Activated T-helper 1 cell treated with anti-CD3 and anti-CD28 coated beads, Interleukin-12 subunit alpha, Interleukin-12 subunit beta, Interleukin-2, Interleukin-4 antibody, amounts not matched to agents 30 ng/mL and 10 ng/mL and 1 ng/mL, durations not matched to agents 14 hours and 24 hours and 36 hours (primary cell): Measurements from ENCODE around the gene AP1B1. TPM values are rescaled to one million over a fixed set of nuclear protein-coding genes. Genes with fewer than 3 reads are reported as not detected.
A peak's percentile ranks its signal among the peaks of the same experiment; 100 is the strongest.

Experiments
- DNase-seq: peaks from one replicate; pipeline ENCODE4 v3.0.0; 2021; ENCODE audit warnings: low spot score
- H3K27ac Mint-ChIP-seq: one replicate; pipeline ENCODE4 v1.8.0; 2021; ENCODE audit warnings: mild to moderate bottlenecking, mixed read lengths
- H3K27me3 Mint-ChIP-seq: one replicate; pipeline ENCODE4 v1.8.0; 2022; ENCODE audit warnings: mild to moderate bottlenecking, moderate library complexity, mixed read lengths; ENCODE audit not compliant: insufficient read depth
- H3K36me3 Mint-ChIP-seq: one replicate; pipeline ENCODE4 v1.8.0; 2021; ENCODE audit warnings: low read depth, mixed read lengths
- H3K4me1 Mint-ChIP-seq: one replicate; pipeline ENCODE4 v1.8.0; 2021; ENCODE audit warnings: low read depth, mixed read lengths
- H3K4me3 Mint-ChIP-seq: one replicate; pipeline ENCODE4 v1.8.0; 2021; ENCODE audit warnings: mild to moderate bottlenecking, moderate library complexity, mixed read lengths
- H3K9me3 Mint-ChIP-seq: one replicate; pipeline ENCODE4 v1.8.0; 2021; ENCODE audit warnings: mixed read lengths
- intact Hi-C: fragments of 100-400 bp; cut with micrococcal nuclease; formaldehyde crosslinking; loops from one replicate; pipeline ENCODE4 v1.15.1; 2024
- total RNA-seq: library from RNA; stranded (reverse); gene quantifications from 2 replicates; pipeline ENCODE4 v1.2.3, GENCODE V29; 2022

The AP1B1 gene
- total RNA-seq, 1 donor from 2014 or later, result 84.0 TPM

DNA sequence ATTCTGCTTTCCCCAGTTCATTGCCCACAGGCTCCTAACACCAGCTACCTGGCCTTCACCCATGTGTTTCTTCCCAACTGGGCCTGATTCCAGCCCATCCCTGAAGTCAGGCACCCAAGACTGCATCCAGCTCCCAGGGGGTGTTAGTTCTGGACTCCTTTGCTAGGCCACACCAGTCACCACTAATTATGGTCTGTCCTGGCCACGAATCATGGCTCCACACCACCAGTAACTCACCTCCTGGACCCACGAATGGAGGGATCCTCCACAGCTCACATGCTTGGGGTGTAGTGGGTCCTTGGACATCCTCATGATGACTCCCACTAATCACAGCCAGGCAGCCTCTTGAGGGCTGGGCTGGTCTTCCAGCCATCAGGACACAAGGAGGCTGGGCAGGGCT, 69.3 kb downstream of the AP1B1 start:
- Mint-ChIP-seq H3K27ac (no peak overlapping the region), H3K9me3 (no peaks in the 10 kb centered on the region), H3K4me1 (peaks cover 7% of the 10 kb centered on the region), H3K36me3 (no peaks in the 10 kb centered on the region), H3K27me3 (peaks cover 22% of the 10 kb centered on the region), H3K4me3 (no peak overlapping the region)
- intact Hi-C loops, result no loop called here
- no peak for DNase-seq

DNA sequence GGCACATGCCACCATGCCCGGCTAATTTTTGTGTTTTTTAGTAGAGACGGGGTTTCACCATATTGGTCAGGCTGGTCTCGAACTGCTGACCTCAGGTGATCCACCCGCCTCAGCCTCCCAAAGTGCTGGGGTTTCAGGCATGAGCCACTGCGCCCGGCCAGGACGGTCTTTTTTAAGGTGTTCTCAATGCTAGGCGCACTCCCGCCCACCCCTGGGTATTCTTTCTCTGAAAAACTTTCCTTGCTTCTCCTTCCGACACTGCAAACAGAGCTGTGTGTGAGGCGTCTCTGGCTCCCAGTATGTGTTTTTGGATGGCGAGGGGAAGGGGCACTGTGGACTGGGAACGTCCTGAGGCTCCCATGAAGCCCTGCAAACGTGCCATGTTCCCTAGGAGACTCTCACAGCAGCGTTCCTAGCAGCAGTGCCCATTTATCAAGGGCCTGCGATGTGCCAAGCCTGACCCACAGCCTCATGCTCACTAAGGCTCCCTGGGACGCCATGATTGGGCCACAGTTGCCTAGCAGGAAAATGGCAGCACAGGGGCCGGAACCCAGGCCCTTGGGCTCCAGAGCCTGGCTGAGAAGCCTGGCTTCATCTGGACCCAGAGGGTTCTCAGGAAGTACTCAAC, 70.4 kb downstream of the AP1B1 start:
- intact Hi-C loops, result no loop called here
- no peak for DNase-seq
- no peak overlapping the region for H3K27ac Mint-ChIP-seq
- no peaks in the 10 kb centered on the region for H3K36me3 Mint-ChIP-seq
- H3K27me3 Mint-ChIP-seq, result peaks cover 32% of the 10 kb centered on the region
- peaks cover 12% of the 10 kb centered on the region for H3K4me1 Mint-ChIP-seq
- H3K9me3 Mint-ChIP-seq, result no peaks in the 10 kb centered on the region
- H3K4me3 Mint-ChIP-seq, result no peak overlapping the region

DNA sequence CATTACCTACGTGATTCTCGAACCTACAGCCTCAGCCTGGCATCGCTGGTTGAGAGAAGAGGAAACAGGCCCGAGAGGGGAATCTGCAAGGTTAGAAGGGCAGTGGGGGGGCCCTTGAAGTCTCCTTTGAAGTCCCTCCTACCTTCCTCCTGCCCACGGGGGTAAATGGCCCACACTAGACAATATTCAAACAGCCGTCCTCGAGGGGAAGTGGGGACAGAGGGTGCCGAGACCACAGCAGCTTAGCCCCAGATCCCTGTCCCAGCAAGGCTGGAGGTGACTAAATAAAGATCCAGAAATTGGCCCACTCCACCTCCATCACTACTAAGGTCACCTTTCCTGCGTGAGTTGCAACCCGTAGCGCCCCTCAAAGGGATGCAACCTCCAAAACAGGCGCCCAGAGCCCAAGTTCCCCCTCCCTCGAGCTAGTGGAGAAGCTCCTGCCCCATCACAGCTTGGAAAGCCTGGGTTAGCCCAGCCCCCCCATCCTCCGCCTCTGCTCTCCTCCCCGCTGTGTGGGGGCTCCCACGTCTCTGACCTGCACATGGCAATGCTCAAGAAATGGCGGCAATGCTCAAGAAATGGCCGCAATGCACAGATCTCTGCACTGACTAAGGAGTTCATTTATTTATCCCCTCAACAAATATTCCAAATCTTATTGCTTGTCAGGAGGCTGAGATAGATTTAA, 72.1 kb downstream of the AP1B1 start:
- Mint-ChIP-seq H3K4me1 (peaks cover 12% of the 10 kb centered on the region), H3K36me3 (no peaks in the 10 kb centered on the region), H3K9me3 (no peaks in the 10 kb centered on the region), H3K27ac (no peak overlapping the region), H3K27me3 (peaks cover 42% of the 10 kb centered on the region), H3K4me3 (peak overlapping the region; percentile 56)
- no peak for DNase-seq
- intact Hi-C loops, result no loop called here

DNA sequence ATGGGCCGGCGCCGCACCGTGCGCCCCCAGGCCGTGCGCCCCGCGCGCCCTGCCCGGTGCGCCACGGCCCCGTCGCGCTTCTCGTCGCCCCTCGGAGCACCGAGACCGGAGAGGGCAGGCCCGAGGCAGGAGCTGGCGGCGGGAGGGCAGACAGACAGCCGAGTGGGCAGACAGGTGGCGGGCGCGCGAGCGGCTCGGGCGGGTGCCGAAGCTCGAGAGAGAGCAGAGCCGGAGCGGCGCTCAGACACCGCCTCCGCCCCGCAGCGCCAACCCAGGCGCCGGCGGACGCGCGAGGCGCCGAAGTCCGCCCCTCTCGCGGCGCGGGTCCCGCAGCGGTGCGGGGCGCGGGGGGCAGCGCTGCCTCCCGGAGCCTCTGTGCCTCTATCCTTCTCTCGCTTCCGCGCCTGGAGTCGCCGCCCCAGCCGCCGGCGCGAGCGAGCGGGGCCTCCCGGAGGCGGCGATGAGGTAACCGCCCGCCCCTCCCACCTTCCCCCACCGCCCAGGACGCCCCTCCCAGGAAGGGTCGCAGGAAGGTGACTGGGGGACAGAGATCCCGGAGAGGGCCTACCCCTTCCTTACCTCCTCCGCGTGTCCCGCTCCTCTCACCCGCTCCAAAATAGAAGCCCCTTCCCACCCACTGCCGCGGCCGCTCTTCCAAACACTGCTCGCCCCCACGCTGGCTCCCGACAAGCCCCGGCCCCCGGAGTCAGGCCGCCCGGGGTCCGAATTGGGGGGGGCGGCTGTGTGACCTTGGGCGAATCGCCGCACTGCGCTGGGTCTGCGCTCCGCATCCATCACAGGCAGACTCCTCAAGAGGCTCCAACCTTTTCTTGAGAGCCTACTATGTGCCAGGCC, 72.9 kb downstream of the AP1B1 start, which contains the start of gene RASL10A:
RASL10A (minus strand) TSS at position 412 of the 855 bp plus-strand sequence. CDS start 451 bp downstream, outside the sequence.
- intact Hi-C loops, result no loop called here
- H3K36me3 Mint-ChIP-seq, result no peaks in the 10 kb centered on the region
- peak within 1 kb of the TSS; percentile 56 for H3K4me3 Mint-ChIP-seq
- H3K27ac Mint-ChIP-seq, result no peak within 1 kb of the TSS
- H3K4me1 Mint-ChIP-seq, result peaks cover 12% of the 10 kb centered on the region
- peaks cover 45% of the 10 kb centered on the region for H3K27me3 Mint-ChIP-seq
- no peaks in the 10 kb centered on the region for H3K9me3 Mint-ChIP-seq
- no peak for DNase-seq

DNA sequence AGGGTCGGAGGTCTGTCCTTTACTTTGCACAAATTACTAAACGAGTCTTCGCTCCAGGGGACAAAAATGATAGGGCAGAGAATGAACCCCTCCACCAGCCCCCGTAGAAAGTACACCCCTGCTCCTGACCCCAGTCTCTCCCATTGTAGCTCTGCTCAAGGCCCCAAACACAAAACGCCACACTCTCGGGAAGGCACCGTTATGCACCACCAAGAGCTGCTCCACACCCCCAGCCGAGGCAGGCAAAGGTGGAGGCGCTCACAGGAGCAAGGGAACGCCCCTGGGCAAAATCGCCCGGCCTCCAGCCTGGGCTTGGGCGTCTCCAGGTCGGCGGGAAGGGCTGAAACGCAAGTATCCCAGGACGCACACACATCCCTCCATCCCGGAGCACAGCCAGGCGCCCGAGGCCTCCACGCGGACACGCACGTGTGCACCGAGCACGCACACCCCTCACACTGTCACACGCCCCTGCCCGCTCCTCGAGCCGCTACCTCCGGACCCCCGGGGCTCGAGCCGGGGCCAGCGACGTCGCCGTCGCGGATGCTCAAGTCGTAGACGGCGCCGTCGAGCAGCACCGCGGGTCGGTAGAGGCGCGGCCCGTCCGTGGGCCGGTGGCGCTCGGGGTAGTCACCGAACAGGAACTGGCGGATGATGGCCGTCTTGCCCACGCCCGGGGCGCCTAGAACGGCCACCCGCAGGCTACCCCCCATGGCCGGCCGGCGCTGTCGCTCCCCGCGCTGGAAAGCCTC, 73.7 kb downstream of the AP1B1 start:
- Mint-ChIP-seq H3K4me1 (peaks cover 12% of the 10 kb centered on the region), H3K4me3 (peak overlapping the region; percentile 40), H3K27me3 (peaks cover 45% of the 10 kb centered on the region), H3K36me3 (no peaks in the 10 kb centered on the region), H3K27ac (no peak overlapping the region), H3K9me3 (no peaks in the 10 kb centered on the region)
- no peak for DNase-seq
- intact Hi-C loops, result no loop called here

DNA sequence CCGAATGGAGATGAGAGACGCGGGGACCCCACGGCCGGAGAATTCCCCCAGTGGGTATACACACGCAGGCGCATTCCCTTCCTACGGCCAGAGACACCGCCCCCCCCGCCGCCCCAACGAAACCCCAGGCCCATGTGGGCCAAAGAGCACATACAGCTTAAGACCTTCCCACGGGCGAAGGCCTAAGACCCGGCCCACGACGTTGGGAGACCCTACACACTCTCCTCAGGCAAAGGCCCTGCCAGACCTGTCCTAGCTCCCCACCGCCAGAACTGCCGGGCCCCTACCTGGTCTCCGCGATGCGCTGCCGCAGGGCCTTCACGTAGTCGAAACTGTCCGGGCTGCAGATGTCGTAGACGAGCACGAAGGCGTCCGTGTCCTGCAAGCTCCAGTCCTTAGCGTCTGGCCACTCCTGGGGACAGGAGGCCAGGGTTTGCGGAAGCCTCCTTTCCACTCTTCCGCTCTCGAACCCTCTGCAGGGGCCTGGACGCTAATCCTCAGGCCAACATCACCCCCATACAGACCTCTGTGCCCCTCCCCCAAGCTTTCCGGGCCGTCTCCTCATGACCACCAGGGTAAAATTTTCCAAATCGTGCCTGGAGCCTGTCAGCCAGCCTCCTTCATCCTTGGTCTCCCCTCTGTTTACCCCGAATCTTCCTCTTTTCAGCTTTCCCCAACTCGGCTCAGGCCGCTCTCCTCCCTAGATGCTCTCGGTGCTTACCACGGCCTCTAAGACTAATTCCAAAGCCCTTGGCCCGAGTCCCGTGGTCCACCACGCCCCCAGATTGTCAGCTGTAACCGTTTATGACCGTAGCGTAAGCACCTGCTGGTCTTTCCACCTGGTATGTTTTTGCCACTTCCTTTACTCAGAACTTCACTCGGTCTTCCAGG, 74.5 kb downstream of the AP1B1 start:
- Mint-ChIP-seq H3K9me3 (no peaks in the 10 kb centered on the region), H3K4me3 (peak overlapping the region; percentile 40)
- intact Hi-C loops, result no loop called here

DNA sequence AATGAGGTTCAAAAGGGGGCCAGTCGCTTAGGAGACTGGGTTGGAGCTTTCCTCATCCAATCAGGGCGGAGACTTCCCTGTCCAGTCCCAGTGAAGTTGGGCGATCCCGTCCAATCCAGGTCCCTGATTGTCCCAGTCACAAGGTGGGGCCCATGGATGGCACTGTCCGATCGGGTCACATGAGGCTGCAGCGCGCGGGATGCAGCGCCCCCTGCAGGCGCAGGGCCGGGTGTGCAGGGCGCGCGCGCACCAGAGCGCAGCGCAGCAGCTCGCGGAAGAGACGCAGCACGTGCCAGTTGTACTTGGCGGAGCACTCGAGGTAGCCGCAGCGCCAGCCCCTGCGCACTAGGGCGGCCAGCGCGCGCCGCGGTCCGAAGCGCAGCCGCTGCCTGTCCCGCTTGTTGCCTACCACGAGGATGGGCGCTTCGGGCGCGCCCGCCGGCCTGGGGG, 75.2 kb downstream of the AP1B1 start:
- DNase-seq, result no peak
- Mint-ChIP-seq H3K4me1 (peaks cover 12% of the 10 kb centered on the region), H3K9me3 (no peaks in the 10 kb centered on the region), H3K4me3 (no peak overlapping the region), H3K27me3 (peaks cover 45% of the 10 kb centered on the region), H3K36me3 (no peaks in the 10 kb centered on the region), H3K27ac (no peak overlapping the region)
- intact Hi-C loops, result no loop called here

More for the DNA sequence above, 74.5 kb downstream of the AP1B1 start:
- Mint-ChIP-seq H3K36me3 (no peaks in the 10 kb centered on the region), H3K27ac (no peak overlapping the region), H3K4me1 (peaks cover 12% of the 10 kb centered on the region), H3K27me3 (peaks cover 45% of the 10 kb centered on the region)
- no peak for DNase-seq

DNA sequence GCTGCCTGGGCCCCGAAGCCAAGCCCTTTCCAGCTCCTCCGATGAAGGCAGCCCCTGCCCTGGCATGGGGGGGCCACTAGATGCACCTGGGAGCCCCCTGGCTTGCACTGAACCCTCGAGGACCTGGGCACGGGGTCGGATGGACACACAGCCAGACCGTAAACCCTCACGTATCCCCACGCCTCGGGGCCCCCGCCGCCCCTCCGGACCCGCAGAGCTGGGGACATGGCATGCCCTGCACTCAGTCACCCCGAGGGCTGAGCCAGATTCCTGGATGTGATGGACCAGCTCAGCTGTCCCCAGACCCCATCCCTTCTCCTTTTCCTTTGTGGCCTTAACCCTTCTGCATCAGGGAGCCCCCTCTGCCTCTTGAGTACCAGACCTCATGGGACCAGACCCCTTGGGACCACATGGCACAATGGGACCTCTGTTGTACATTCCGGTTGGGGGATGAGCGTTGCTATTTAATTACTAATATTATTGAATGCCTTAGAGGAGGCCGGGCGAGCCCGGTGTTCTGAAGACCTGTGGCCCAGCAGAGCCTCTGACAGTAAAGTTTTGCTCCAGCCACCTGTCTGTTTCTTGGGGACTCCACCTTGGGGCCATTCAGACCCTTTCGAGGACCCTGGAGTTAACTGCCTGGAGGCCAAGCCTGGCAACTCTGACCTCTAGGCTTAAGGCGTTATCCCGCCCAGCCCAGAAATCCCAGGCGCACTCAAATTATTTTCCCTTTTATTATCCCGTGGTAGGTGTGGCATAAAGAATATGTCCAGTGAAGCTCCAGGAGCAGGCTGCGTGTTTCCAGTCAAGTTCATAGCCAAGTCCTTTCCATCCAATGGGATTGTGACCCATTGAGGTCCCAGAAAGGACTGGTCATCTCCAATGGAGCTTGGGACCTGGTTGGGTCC, 75.9 kb downstream of the AP1B1 start:
- no peak overlapping the region for H3K4me3 Mint-ChIP-seq
- H3K4me1 Mint-ChIP-seq, result peaks cover 12% of the 10 kb centered on the region
- no peak overlapping the region for H3K27ac Mint-ChIP-seq
- H3K36me3 Mint-ChIP-seq, result no peaks in the 10 kb centered on the region
- DNase-seq, result no peak
- H3K9me3 Mint-ChIP-seq, result no peaks in the 10 kb centered on the region
- H3K27me3 Mint-ChIP-seq, result peaks cover 43% of the 10 kb centered on the region
- intact Hi-C loops, result no loop called here

DNA sequence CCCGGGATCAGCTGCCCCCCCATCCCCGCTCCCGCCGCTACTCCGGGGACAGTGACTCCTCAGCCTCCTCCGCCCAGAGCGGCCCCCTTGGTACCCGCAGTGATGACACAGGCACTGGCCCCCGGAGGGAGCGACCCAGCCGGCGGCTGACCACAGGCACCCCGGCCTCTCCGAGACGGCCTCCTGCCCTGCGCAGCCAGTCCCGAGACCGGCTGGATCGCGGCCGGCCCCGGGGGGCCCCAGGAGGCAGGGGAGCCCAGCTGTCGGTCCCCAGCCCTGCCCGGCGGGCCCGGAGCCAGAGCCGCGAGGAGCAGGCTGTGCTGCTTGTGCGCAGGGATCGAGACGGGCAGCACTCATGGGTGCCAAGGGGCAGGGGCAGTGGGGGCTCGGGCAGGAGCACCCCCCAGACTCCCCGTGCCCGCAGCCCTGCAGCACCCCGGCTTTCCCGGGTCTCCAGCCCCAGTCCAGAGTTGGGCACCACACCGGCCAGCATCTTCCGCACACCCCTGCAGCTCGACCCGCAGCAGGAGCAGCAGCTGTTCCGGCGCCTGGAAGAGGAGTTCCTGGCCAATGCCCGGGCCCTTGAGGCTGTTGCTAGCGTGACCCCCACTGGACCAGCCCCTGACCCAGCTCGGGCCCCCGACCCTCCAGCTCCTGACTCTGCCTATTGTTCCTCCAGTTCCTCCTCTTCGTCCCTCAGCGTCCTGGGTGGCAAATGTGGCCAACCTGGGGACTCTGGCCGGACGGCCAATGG, 76.7 kb downstream of the AP1B1 start:
- no peak for DNase-seq
- Mint-ChIP-seq H3K4me3 (no peak overlapping the region), H3K27me3 (peaks cover 36% of the 10 kb centered on the region), H3K9me3 (no peaks in the 10 kb centered on the region), H3K27ac (no peak overlapping the region), H3K4me1 (peaks cover 12% of the 10 kb centered on the region), H3K36me3 (no peaks in the 10 kb centered on the region)
- intact Hi-C loops, result no loop called here

DNA sequence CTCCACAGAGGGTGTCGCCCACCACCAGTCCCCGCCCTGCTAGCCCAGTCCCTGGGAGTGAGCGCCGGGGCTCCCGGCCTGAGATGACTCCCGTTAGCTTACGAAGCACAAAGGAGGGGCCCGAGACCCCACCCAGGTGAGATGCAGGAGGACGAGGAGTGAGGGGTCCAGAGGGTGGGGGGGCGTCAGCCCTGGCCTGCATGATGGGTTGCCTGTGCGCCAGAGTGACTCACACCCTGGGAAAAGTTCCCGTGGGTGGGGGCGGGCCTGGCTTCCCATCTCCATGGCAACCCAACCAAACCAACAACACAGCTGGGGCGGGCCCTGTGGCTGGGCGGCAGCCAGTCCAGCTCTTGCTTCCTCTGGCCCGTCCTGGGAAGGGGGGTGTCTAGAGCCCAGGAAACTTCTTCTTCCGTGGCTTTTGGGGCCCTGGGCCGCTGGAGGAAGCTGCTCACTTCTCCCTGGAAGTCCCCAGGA, 77.5 kb downstream of the AP1B1 start:
- Mint-ChIP-seq H3K27ac (peak overlapping the region; percentile 58), H3K4me1 (peaks cover 12% of the 10 kb centered on the region), H3K36me3 (no peaks in the 10 kb centered on the region), H3K27me3 (peaks cover 32% of the 10 kb centered on the region), H3K9me3 (no peaks in the 10 kb centered on the region), H3K4me3 (no peak overlapping the region)
- peak; percentile 53 for DNase-seq
- intact Hi-C loops, result no loop called here
